ENCODE results near the gene RERE. TPM values are rescaled to one million over a fixed set of nuclear protein-coding genes. Genes with fewer than 3 reads are reported as not detected.

Gene RERE
- total RNA-seq, 1 experiment from 2014 or later, result 161 TPM

- H3K36me3 Mint-ChIP-seq, result peaks cover 3% of the 10 kb centered on the region
- peaks cover 4% of the 10 kb centered on the region for H3K9me3 Mint-ChIP-seq
- H3K27ac Mint-ChIP-seq, result peak overlapping the region; percentile 71
- TF ChIP-seq ZBTB43 (CRISPR knock-in tag; IDR thresholded peaks at IDR 0.05) (no peak), E2F4 (CRISPR knock-in tag; IDR thresholded peaks at IDR 0.05; ENCODE audit: borderline replicate concordance, low read depth) (no peak), PRDM15 (CRISPR knock-in tag; IDR thresholded peaks at IDR 0.05) (peak; percentile 82)
- TF ChIP-seq, protein P1, sequence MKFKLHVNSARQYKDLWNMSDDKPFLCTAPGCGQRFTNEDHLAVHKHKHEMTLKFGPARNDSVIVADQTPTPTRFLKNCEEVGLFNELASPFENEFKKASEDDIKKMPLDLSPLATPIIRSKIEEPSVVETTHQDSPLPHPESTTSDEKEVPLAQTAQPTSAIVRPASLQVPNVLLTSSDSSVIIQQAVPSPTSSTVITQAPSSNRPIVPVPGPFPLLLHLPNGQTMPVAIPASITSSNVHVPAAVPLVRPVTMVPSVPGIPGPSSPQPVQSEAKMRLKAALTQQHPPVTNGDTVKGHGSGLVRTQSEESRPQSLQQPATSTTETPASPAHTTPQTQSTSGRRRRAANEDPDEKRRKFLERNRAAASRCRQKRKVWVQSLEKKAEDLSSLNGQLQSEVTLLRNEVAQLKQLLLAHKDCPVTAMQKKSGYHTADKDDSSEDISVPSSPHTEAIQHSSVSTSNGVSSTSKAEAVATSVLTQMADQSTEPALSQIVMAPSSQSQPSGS (CRISPR knock-in tag; IDR thresholded peaks at IDR 0.05; ENCODE audit: borderline replicate concordance, low read depth), result no peak
- ChIA-PET CTCF (interaction anchor here (0.8 to 2.6 kb wide), 3 partner anchors 12 to 142 kb away, joined by 3 to 8 read pairs (median 7); no protein-coding TSS in a partner anchor), POLR2A (interaction anchor here (0.5 kb wide), 1 partner anchor 50 kb away, joined by 3 read pairs; no protein-coding TSS in a partner anchor)
- no peak for DNase-seq (ENCODE audit: low spot score)
- H3K27me3 Mint-ChIP-seq (ENCODE audit: low read depth), result no peaks in the 10 kb centered on the region
- peaks cover 60% of the 10 kb centered on the region for H3K4me1 Mint-ChIP-seq
- ATAC-seq, result no peak
- no peak overlapping the region for H3K4me3 Mint-ChIP-seq
These were observed 110.4 kb downstream of the RERE start for GRCh38 chr1:8706995-8707396.

- ChIA-PET POLR2A (interaction anchor here (0.5 kb wide), 1 partner anchor 49 kb away, joined by 3 read pairs; no protein-coding TSS in a partner anchor), CTCF (interaction anchor here (0.8 to 2.6 kb wide), 3 partner anchors 12 to 143 kb away, joined by 3 to 8 read pairs (median 7); no protein-coding TSS in a partner anchor)
- no peak overlapping the region for H3K4me3 Mint-ChIP-seq
- no peak overlapping the region for H3K27ac Mint-ChIP-seq
- TF ChIP-seq NFE2L1 (CRISPR knock-in tag; IDR thresholded peaks at IDR 0.05) (no peak), ZNF281 (CRISPR knock-in tag; IDR thresholded peaks at IDR 0.05) (no peak), CBFB (CRISPR knock-in tag; IDR thresholded peaks at IDR 0.05; ENCODE audit: low read depth) (no peak), FOXK1 (CRISPR knock-in tag; IDR thresholded peaks at IDR 0.05) (no peak), IRF2 (CRISPR knock-in tag; IDR thresholded peaks at IDR 0.05; ENCODE audit: borderline replicate concordance, low read depth) (no peak), ZNF512 (CRISPR knock-in tag; IDR thresholded peaks at IDR 0.05; ENCODE audit: borderline replicate concordance) (no peak)
- DNase-seq (ENCODE audit: low spot score), result no peak
- ATAC-seq, result no peak
- no peaks in the 10 kb centered on the region for H3K27me3 Mint-ChIP-seq (ENCODE audit: low read depth)
- peaks cover 3% of the 10 kb centered on the region for H3K36me3 Mint-ChIP-seq
- peaks cover 4% of the 10 kb centered on the region for H3K9me3 Mint-ChIP-seq
- peaks cover 57% of the 10 kb centered on the region for H3K4me1 Mint-ChIP-seq
These were observed 111.1 kb downstream of the RERE start for GRCh38 chr1:8706291-8706690.

All from WTC11 (cell line).